ENCODE results near the gene SVBP. TPM values are rescaled to one million over a fixed set of nuclear protein-coding genes. Genes with fewer than 3 reads are reported as not detected.

SVBP gene
- total and polyA plus RNA-seq, 3 experiments from 2014 or later = 12.6 to 38.4 (median 16.4) TPM

GRCh38 chr1:42824481-42825035 is 7.4 kb upstream of the SVBP start:
- H3K36me3 ChIP-seq (ENCODE audit: insufficient read depth, low read length) = no peaks in the 10 kb centered on the region
- H3K27me3 Mint-ChIP-seq = no peaks in the 10 kb centered on the region
- POLR2A ChIA-PET = no interaction called here

GRCh38 chr1:42822800-42823392 is 5.7 kb upstream of the SVBP start:
- H3K36me3 ChIP-seq (ENCODE audit: insufficient read depth, low read length) = no peaks in the 10 kb centered on the region
- Mint-ChIP-seq H3K4me3 (no peak overlapping the region), H3K27ac (no peak overlapping the region), H3K9me3 (no peaks in the 10 kb centered on the region), H3K4me1 (peaks cover 4 to 7% (median 5%) of the 10 kb centered on the region in 3 donors), H3K27me3 (no peaks in the 10 kb centered on the region), H3K36me3 (peaks cover 0 to 3% (median 0%) of the 10 kb centered on the region in 3 donors)
- no peak overlapping the region for H3K27ac ChIP-seq (ENCODE audit: low read depth, low read length)
- CTCF ChIA-PET = interaction anchor here (0.8 to 1.8 kb wide), 4 partner anchors 22 to 152 kb away, joined by 3 to 4 read pairs (median 3); partner anchors contain the start of gene ZNF691
- H3K4me1 ChIP-seq (ENCODE audit: insufficient read depth, low read length) = no peaks in the 10 kb centered on the region
- DNase-seq = no peak
- H3K27me3 ChIP-seq (ENCODE audit: insufficient read depth, low read length, poor library complexity, severe bottlenecking) = no peaks in the 10 kb centered on the region
- no peaks in the 10 kb centered on the region for H3K9me3 ChIP-seq (ENCODE audit: low read length)
- POLR2A ChIA-PET = interaction anchor here (0.6 kb wide), 1 partner anchor 23 kb away, joined by 4 read pairs; no protein-coding TSS in a partner anchor
- H3K4me3 ChIP-seq (ENCODE audit: low read length) = no peak overlapping the region

More at GRCh38 chr1:42824481-42825035, 7.4 kb upstream of the SVBP start:
- H3K4me3 Mint-ChIP-seq = no peak overlapping the region
- H3K27ac Mint-ChIP-seq = peak overlapping the region in 1 of 8 donors; percentile 74
- Histone ChIP-seq H3K4me1 (ENCODE audit: insufficient read depth, low read length) (no peaks in the 10 kb centered on the region), H3K27me3 (ENCODE audit: insufficient read depth, low read length, poor library complexity, severe bottlenecking) (no peaks in the 10 kb centered on the region), H3K27ac (ENCODE audit: low read depth, low read length) (peak overlapping the region; percentile 68), H3K4me3 (ENCODE audit: low read length) (no peak overlapping the region), H3K9me3 (ENCODE audit: low read length) (no peaks in the 10 kb centered on the region)
- CTCF ChIA-PET = interaction anchor here (0.7 kb wide), 1 partner anchor 496 kb away, joined by 3 read pairs; no protein-coding TSS in a partner anchor
- DNase-seq = no peak
- H3K9me3 Mint-ChIP-seq = no peaks in the 10 kb centered on the region
- H3K4me1 Mint-ChIP-seq = peaks cover 0 to 4% (median 0%) of the 10 kb centered on the region in 3 donors
- H3K36me3 Mint-ChIP-seq = peaks cover 0 to 3% (median 0%) of the 10 kb centered on the region in 3 donors

DNA sequence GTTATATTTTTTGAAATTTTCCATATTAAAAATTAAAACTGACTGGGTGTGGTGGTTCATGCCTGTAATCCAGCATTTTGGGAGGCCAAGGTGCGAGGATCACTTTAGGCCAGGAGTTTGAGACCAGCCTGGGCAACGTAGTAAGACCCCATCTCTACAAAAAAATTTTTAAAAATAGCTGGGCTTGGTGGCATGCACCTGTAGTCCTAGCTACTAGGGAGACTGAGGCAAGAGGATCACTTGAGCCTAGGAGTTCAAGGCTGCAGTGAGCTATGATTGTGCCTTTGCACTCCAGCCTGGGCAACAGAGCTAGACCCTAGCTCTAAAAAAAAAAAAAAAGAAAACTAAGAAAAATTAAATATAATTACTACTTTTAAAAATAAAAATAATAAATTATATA is 4.5 kb upstream of the SVBP start:
- H3K9me3 ChIP-seq (ENCODE audit: low read length) = no peaks in the 10 kb centered on the region
- DNase-seq = no peak
- Mint-ChIP-seq H3K4me1 (peaks cover 8 to 14% (median 10%) of the 10 kb centered on the region in 3 donors), H3K27ac (no peak overlapping the region), H3K9me3 (no peaks in the 10 kb centered on the region), H3K27me3 (no peaks in the 10 kb centered on the region), H3K4me3 (no peak overlapping the region), H3K36me3 (peaks cover 0 to 3% (median 0%) of the 10 kb centered on the region in 3 donors)
- H3K27me3 ChIP-seq (ENCODE audit: insufficient read depth, low read length, poor library complexity, severe bottlenecking) = no peaks in the 10 kb centered on the region
- no peaks in the 10 kb centered on the region for H3K36me3 ChIP-seq (ENCODE audit: insufficient read depth, low read length)
- H3K4me3 ChIP-seq (ENCODE audit: low read length) = no peak overlapping the region
- H3K4me1 ChIP-seq (ENCODE audit: insufficient read depth, low read length) = no peaks in the 10 kb centered on the region
- ChIA-PET POLR2A (interaction anchor here (1.4 kb wide), 1 partner anchor 24 kb away, joined by 5 read pairs; the partner anchor contains the start of gene ZNF691), CTCF (interaction anchor here (1.8 kb wide), 1 partner anchor 25 kb away, joined by 6 read pairs; the partner anchor contains the start of gene ZNF691)
- H3K27ac ChIP-seq (ENCODE audit: low read depth, low read length) = no peak overlapping the region

- H3K27me3 Mint-ChIP-seq = no peaks in the 10 kb centered on the region
- Histone ChIP-seq H3K9me3 (ENCODE audit: low read length) (no peaks in the 10 kb centered on the region), H3K36me3 (ENCODE audit: insufficient read depth, low read length) (no peaks in the 10 kb centered on the region), H3K4me1 (ENCODE audit: insufficient read depth, low read length) (peaks cover 8% of the 10 kb centered on the region), H3K4me3 (ENCODE audit: low read length) (no peak overlapping the region), H3K27ac (ENCODE audit: low read depth, low read length) (no peak overlapping the region), H3K27me3 (ENCODE audit: insufficient read depth, low read length, poor library complexity, severe bottlenecking) (no peaks in the 10 kb centered on the region)
- DNase-seq = no peak
- ChIA-PET POLR2A (interaction anchor here (1.4 kb wide), 1 partner anchor 25 kb away, joined by 5 read pairs; the partner anchor contains the start of gene ZNF691), CTCF (interaction anchor here (1.8 kb wide), 1 partner anchor 25 kb away, joined by 6 read pairs; the partner anchor contains the start of gene ZNF691)
- H3K9me3 Mint-ChIP-seq = no peaks in the 10 kb centered on the region
- peaks cover 0 to 3% (median 2%) of the 10 kb centered on the region in 3 donors for H3K36me3 Mint-ChIP-seq
- H3K4me3 Mint-ChIP-seq = no peak overlapping the region
- H3K27ac Mint-ChIP-seq = peak overlapping the region in 3 of 8 donors; percentile 25 to 83 (median 59)
- peaks cover 16 to 22% (median 19%) of the 10 kb centered on the region in 3 donors for H3K4me1 Mint-ChIP-seq
Measured at GRCh38 chr1:42820813-42821212, 3.6 kb upstream of the SVBP start.

DNA sequence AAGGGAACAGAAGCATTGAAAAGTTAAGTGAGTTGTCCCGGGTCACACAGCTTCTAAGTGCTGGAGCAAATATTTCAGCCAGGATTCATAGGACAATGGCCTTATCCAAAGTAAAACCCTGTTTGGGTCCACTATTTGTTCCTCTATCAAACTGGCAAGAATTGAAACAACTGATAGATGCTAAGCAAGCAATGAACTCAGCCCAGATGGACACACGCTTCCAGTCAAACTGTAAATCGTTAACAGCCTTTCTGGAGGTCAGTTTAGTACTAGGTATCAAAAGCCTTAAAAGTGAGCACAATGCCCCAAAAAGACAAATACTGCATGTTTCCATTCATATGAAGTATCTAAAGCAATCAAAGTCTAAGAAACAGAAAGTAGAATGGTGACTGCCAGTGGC is 779 bp upstream of the SVBP start:
- H3K9me3 ChIP-seq (ENCODE audit: low read length) = no peaks in the 10 kb centered on the region
- Mint-ChIP-seq H3K4me1 (peaks cover 18 to 29% (median 23%) of the 10 kb centered on the region in 3 donors), H3K27me3 (no peaks in the 10 kb centered on the region), H3K4me3 (peak overlapping the region; percentile 15 to 88 (median 83)), H3K36me3 (peaks cover 0 to 9% (median 5%) of the 10 kb centered on the region in 3 donors), H3K9me3 (no peaks in the 10 kb centered on the region), H3K27ac (peak overlapping the region in 4 of 8 donors; percentile 7 to 78 (median 60))
- no peak for DNase-seq
- H3K36me3 ChIP-seq (ENCODE audit: insufficient read depth, low read length) = no peaks in the 10 kb centered on the region
- ChIA-PET CTCF (interaction anchor here (2.8 kb wide), 1 partner anchor 29 kb away, joined by 14 read pairs; the partner anchor contains the start of gene ZNF691), POLR2A (interaction anchor here (1.5 to 3.6 kb wide), 2 partner anchors 51 to 160 kb away, joined by 3 to 30 read pairs; partner anchors contain the start of genes C1orf50, P3H1 and PPIH)
- no peak overlapping the region for H3K27ac ChIP-seq (ENCODE audit: low read depth, low read length)
- H3K27me3 ChIP-seq (ENCODE audit: insufficient read depth, low read length, poor library complexity, severe bottlenecking) = no peaks in the 10 kb centered on the region
- no peak overlapping the region for H3K4me3 ChIP-seq (ENCODE audit: low read length)
- H3K4me1 ChIP-seq (ENCODE audit: insufficient read depth, low read length) = peaks cover 10% of the 10 kb centered on the region

DNA sequence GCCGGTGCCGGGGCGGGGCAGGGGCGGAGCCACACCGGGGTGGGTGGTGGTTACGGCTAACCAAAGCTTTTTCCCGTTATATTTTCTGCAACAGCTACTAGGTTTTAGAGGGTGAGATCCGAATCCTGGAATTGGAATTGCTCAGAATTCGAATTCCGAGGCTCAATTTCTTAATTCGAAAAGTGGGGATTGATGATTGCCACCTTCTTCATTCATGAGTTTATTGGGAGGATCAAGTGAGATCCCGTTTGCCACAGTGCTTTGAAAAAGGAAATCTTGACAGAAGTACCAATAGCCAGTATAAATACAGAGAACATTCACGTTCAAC is 207 bp upstream of the SVBP start:
- Mint-ChIP-seq H3K4me3 (peak overlapping the region; percentile 72 to 91 (median 84)), H3K27me3 (no peaks in the 10 kb centered on the region), H3K36me3 (peaks cover 0 to 10% (median 5%) of the 10 kb centered on the region in 3 donors), H3K27ac (peak overlapping the region in 6 of 8 donors; percentile 24 to 78 (median 62)), H3K4me1 (peaks cover 18 to 29% (median 23%) of the 10 kb centered on the region in 3 donors), H3K9me3 (no peaks in the 10 kb centered on the region)
- H3K4me1 ChIP-seq (ENCODE audit: insufficient read depth, low read length) = peaks cover 10% of the 10 kb centered on the region
- H3K9me3 ChIP-seq (ENCODE audit: low read length) = no peaks in the 10 kb centered on the region
- H3K27ac ChIP-seq (ENCODE audit: low read depth, low read length) = no peak overlapping the region
- no peak for DNase-seq
- peak overlapping the region; percentile 59 for H3K4me3 ChIP-seq (ENCODE audit: low read length)
- POLR2A ChIA-PET = interaction anchor here (1.5 to 3.6 kb wide), 2 partner anchors 51 to 159 kb away, joined by 3 to 30 read pairs; partner anchors contain the start of genes C1orf50, P3H1 and PPIH
- CTCF ChIA-PET = interaction anchor here (2.8 kb wide), 1 partner anchor 29 kb away, joined by 14 read pairs; the partner anchor contains the start of gene ZNF691
- no peaks in the 10 kb centered on the region for H3K36me3 ChIP-seq (ENCODE audit: insufficient read depth, low read length)
- H3K27me3 ChIP-seq (ENCODE audit: insufficient read depth, low read length, poor library complexity, severe bottlenecking) = no peaks in the 10 kb centered on the region

DNA sequence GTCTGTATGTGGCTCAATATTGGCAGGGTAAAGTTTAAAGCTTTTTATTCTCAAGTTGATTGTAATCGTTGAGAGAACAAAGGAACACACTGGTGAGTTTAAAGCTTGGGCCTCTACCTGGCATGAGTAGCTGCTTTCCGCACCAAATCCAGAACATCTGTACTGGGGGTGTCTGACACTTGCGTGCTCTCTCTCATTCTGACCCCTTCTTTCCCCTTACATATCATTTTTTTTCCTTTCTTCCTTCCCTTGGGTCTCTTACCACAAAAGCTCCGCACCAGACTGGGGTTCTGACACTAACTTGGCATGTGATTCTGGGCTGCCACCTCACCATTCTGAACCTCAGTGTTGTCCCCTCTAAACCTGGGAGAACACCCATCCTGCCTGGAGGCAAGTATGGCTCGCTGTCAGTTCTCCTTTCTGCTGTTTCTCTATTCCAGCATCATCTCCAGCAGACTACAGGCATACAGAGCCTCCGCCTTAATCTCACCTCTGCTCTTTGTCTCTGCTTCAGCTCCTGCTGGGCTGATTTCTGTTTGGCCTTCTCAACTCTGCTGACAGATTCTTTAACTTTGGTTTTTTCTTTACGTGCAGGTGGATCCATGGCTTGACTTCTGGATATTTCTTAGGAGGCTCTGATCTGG is 1.1 kb downstream of the SVBP start:
- H3K27me3 Mint-ChIP-seq = no peaks in the 10 kb centered on the region
- H3K27ac Mint-ChIP-seq = peak overlapping the region; percentile 84 to 98 (median 94)
- Histone ChIP-seq H3K36me3 (ENCODE audit: insufficient read depth, low read length) (peaks cover 3% of the 10 kb centered on the region), H3K9me3 (ENCODE audit: low read length) (no peaks in the 10 kb centered on the region), H3K4me1 (ENCODE audit: insufficient read depth, low read length) (peaks cover 10% of the 10 kb centered on the region), H3K4me3 (ENCODE audit: low read length) (peak overlapping the region; percentile 60), H3K27ac (ENCODE audit: low read depth, low read length) (peak overlapping the region; percentile 76), H3K27me3 (ENCODE audit: insufficient read depth, low read length, poor library complexity, severe bottlenecking) (no peaks in the 10 kb centered on the region)
- CTCF ChIA-PET = interaction anchor here (1.0 to 2.8 kb wide), 3 partner anchors 31 to 482 kb away, joined by 3 to 14 read pairs (median 3); partner anchors contain the start of genes P3H1 and ZNF691
- no peaks in the 10 kb centered on the region for H3K9me3 Mint-ChIP-seq
- peak in 3 of 5 donors; percentile 2 to 28 (median 3) for DNase-seq
- peaks cover 18 to 29% (median 26%) of the 10 kb centered on the region in 3 donors for H3K4me1 Mint-ChIP-seq
- POLR2A ChIA-PET = interaction anchor here (1.2 to 3.6 kb wide), 3 partner anchors 31 to 158 kb away, joined by 3 to 30 read pairs (median 7); partner anchors contain the start of genes C1orf50, P3H1, PPIH and ZNF691
- peak overlapping the region; percentile 78 to 91 (median 85) for H3K4me3 Mint-ChIP-seq
- peaks cover 0 to 13% (median 5%) of the 10 kb centered on the region in 3 donors for H3K36me3 Mint-ChIP-seq
